ENCODE data around the gene MRPL18.

DNA sequence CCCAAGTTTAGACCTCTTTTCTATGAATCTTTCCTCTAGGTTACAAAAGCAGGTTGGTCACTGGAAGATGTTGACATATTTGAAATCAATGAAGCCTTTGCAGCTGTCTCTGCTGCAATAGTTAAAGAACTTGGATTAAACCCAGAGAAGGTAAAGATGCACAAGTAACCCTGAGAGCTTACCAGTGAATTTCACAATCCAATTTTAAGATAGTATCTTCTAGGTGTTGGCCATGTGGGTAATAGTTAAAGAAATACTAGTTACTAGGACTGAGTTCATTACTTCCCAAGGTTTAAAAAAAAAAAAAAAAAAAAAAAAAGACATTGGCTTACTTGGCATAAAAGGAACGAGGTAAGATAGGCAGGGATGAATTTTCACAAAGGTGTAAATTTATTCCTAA is 12.1 kb upstream of the MRPL18 start:
- TF ChIP-seq, protein P1, sequence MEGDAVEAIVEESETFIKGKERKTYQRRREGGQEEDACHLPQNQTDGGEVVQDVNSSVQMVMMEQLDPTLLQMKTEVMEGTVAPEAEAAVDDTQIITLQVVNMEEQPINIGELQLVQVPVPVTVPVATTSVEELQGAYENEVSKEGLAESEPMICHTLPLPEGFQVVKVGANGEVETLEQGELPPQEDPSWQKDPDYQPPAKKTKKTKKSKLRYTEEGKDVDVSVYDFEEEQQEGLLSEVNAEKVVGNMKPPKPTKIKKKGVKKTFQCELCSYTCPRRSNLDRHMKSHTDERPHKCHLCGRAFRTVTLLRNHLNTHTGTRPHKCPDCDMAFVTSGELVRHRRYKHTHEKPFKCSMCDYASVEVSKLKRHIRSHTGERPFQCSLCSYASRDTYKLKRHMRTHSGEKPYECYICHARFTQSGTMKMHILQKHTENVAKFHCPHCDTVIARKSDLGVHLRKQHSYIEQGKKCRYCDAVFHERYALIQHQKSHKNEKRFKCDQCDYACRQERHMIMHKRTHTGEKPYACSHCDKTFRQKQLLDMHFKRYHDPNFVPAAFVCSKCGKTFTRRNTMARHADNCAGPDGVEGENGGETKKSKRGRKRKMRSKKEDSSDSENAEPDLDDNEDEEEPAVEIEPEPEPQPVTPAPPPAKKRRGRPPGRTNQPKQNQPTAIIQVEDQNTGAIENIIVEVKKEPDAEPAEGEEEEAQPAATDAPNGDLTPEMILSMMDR (IDR thresholded peaks at IDR 0.05), result no peak
- no peak for TF ChIP-seq POLR2A (IDR thresholded peaks at IDR 0.05)
